GM19452 (cell line): Measurements from ENCODE around the gene PP2D1.
"Not testable (repeated sequence)": the region's sequence is repeated elsewhere in the genome, so short reads cannot be mapped to it uniquely, and the experiment has no call there.

Experiments
- ATAC-seq: cut with Tn5 transposase; IDR thresholded peaks from one replicate; pipeline ENCODE4 v1.9.1; 2021; ENCODE audit not compliant: unreplicated experiment

PP2D1 gene

GRCh38 chr3:19972054-19972453 is 40.0 kb downstream of the PP2D1 start:
- no peak for ATAC-seq

GRCh38 chr3:19970327-19970726 is 41.7 kb downstream of the PP2D1 start:
- no peak for ATAC-seq

DNA sequence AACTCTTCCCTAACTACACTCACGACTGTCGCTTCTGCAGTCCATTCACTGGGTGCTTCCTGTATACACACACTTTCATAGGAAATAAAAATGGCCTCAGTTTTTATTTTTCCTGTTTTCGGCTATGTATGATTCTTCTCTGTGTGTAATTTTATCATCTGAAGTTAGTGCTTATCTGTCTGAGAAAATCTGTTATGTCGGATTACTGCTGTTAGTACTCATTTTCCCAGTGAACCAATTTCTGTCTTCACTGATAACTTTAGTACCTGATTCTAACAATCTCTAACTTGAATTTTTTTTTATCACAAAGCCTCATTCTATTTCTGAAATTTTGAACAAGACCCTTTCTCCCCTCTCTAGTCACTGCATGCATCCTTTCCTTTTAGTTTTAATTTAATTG is 44.3 kb downstream of the PP2D1 start:
- ATAC-seq = no peak

GRCh38 chr3:19967208-19967607 is 44.9 kb downstream of the PP2D1 start:
- no peak for ATAC-seq

GRCh38 chr3:19961960-19962359 is 50.1 kb downstream of the PP2D1 start:
- no peak for ATAC-seq

- ATAC-seq = no peak
Measured at GRCh38 chr3:19960696-19961095, 51.4 kb downstream of the PP2D1 start.

- ATAC-seq = no peak
Measured at GRCh38 chr3:19959505-19959904, 52.6 kb downstream of the PP2D1 start.

DNA sequence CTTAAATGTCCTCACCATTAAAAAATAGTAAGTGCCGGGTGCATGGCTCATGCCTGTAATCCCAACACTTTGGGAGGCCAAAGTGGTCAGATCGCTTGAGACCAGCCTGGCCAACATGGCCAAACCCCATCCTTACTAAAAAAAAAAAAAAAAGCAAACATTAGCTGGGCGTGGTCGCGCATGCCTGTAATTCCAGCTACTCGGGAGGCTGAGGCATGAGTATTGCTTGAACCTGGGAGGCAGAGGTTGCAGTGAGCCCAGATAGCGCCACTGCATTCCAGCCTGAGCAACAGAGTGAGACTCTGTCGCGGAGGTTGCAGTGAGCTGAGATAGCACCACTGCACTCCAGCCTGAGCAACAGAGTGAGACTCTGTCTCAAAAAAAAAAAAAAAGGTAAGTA is 54.7 kb downstream of the PP2D1 start:
- ATAC-seq = not testable (repeated sequence)

DNA sequence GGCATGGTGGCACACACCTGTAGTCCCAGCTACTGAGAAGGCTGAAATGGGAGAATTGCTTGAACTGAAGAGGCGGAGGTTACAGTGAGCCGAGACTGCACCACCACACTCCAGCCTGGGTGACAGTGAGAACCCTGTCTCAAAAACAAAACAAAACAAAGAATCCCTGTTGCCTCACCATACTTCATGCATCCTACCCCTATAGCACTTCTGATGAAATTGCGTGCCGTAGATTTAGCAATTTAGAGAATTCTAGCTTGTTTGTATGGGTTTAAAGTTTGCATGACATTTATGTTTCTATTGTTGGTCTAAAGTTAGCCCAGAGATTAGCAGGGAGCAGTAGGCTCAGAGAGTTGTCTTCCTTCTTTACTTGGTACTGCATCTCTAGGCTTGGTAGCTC is 57.4 kb downstream of the PP2D1 start:
- ATAC-seq = no peak

DNA sequence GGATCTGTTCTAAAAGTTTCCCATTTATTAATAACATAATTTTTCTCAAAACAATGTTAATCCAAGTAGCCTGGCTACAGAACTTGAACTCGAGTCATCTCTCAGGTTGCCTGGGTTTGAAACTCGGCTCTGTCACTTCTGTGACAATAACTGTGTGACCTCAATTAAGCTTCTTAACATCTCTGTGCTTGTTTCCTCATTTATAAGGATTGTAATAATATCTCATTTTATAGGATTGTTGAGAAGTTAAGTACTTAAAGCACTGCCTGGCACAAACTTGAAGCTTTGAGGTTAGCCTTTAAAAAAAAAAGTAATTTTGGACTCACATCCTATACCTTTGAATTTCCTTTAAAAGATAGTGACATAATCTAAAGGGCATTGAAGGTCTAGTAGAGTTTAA is 61.7 kb downstream of the PP2D1 start:
- ATAC-seq = no peak

- ATAC-seq = no peak
Measured at GRCh38 chr3:19948226-19948591, 63.9 kb downstream of the PP2D1 start.

GRCh38 chr3:19947549-19948225 is 64.4 kb downstream of the PP2D1 start:
- peak; percentile 11 for ATAC-seq

DNA sequence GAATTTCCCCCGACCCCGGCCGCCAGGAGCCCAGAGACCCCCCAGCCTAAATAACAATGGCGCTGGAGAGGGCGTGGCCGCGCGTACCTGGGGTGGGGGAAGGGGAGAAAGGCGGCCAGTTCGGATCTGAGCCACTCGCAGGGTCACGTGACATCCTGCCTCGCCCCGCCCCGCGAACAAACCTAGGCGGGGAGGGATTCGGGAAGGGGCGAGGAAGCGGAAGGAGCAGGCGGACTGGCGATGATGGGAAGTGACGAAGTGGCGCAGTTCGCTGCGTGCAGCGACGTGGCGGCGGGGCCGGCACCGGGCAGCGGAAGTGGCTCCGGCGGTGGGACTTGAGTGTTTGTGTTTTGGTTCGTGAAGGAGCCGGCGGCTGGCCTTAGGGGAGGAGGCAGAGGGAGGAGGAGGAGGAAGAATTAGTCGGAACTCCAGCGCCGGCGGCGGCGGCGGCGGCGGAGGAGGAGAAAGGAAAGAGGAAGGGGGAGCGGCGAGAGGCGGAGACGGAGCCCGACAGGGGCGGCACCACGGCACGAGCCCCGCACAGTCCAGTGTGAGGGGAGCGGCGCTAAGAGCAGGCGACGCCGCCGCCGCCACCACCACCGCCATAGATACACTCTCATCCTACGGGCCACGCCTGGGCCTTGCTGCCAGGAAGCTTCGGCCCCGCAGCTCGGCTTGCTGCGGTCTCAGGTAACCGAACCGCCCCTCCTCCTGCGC is 65.1 kb downstream of the PP2D1 start, which contains the start of gene RAB5A:
Gene RAB5A (plus strand): TSS at position 266 of the 717 bp plus-strand sequence. CDS start 3,802 bp downstream, outside the sequence.
- ATAC-seq = peak; percentile 94

GRCh38 chr3:19945969-19946831 is 65.9 kb downstream of the PP2D1 start:
- ATAC-seq = peak; percentile 5

DNA sequence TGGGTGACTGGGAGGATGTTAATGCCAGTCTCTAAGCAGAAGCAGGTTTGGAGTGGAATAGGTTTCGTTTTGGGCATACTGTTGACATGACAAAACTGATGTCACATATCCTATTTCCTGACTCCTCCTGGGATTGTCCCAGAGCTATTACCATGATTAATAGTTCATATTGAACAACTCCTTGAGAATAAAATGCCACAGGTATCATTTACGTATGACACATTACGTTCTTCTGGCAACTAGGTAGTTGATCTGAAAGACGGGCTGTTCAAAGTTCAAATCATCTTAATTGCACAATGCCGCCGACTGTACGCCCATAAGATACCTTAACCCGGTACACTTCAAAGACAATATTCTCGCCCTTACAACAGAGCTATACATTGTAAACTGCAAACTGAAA is 66.5 kb downstream of the PP2D1 start:
- no peak for ATAC-seq

DNA sequence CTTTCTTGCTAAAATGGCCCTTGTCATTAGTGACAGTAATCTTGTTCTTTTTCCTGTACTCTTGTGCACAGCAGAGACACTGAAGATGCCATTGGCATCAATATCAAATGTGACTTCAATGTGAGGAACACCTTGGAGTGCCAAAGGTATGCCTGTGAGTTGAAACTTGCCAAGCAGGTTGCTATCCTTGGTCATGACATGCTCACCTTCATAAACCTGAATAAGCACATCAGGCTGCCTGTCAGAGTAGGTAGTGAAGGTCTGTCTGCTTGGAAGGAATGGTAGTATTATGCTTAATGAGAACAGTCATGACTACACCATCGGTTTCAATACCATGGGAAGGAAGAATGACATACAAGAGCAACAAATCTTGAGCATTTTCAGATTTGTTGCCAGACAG is 71.4 kb downstream of the PP2D1 start:
- ATAC-seq = no peak

- no peak for ATAC-seq
Measured at GRCh38 chr3:19938295-19938627, 73.8 kb downstream of the PP2D1 start.

GRCh38 chr3:19937459-19938294 is 74.4 kb downstream of the PP2D1 start:
- ATAC-seq = no peak
